ENCODE results near the gene CACNA1C.

GRCh38 chr12:2288471-2288870 is 235.7 kb downstream of the CACNA1C start:
- no peak for TF ChIP-seq CTCF (conservative IDR thresholded peaks at IDR 0.05; ENCODE audit: low read depth, low read length)
- TF ChIP-seq POLR2A (IDR thresholded peaks at IDR 0.05; ENCODE audit: low read depth, low read length): no peak
- TF ChIP-seq NFE2L2 (IDR thresholded peaks at IDR 0.05; ENCODE audit: low read depth, low read length): no peak
- no peak for TF ChIP-seq RFX5 (IDR thresholded peaks at IDR 0.05; ENCODE audit: low read depth, low read length)
- no peak for TF ChIP-seq USF2 (IDR thresholded peaks at IDR 0.05; ENCODE audit: low read depth, low read length)
- TF ChIP-seq SMC3 (IDR thresholded peaks at IDR 0.05; ENCODE audit: low read depth, low read length): no peak
- TF ChIP-seq MAZ (IDR thresholded peaks at IDR 0.05; ENCODE audit: borderline replicate concordance, low read depth, low read length): no peak
- no peak for TF ChIP-seq MAFK (IDR thresholded peaks at IDR 0.05; ENCODE audit: low read depth, low read length)
- no peak for TF ChIP-seq CEBPB (IDR thresholded peaks at IDR 0.05; ENCODE audit: low read depth, low read length)
- TF ChIP-seq ELK1 (IDR thresholded peaks at IDR 0.05; ENCODE audit: borderline replicate concordance, low read depth, low read length): no peak
- no peak for TF ChIP-seq FOS (IDR thresholded peaks at IDR 0.05; ENCODE audit: low read depth, low read length)
- TF ChIP-seq RAD21 (IDR thresholded peaks at IDR 0.05; ENCODE audit: low read length): no peak
- no peak for TF ChIP-seq RCOR1 (IDR thresholded peaks at IDR 0.05; ENCODE audit: insufficient replicate concordance, low read length)

Data from IMR-90 (cell line).